NT2/D1 (cell line): ENCODE data around the gene TBC1D22A.

Experiments
- DNase-seq: peaks from one replicate; pipeline ENCODE4 v3.0.0-alpha.2; 2011; ENCODE audit warnings: low read depth, low spot score
- H3K27me3 ChIP-seq: 2 replicates; pipeline ENCODE4 v1.6.0; 2011; ENCODE audit warnings: mild to moderate bottlenecking; ENCODE audit not compliant: insufficient read length, insufficient read depth
- H3K36me3 ChIP-seq: 2 replicates; pipeline ENCODE4 v1.6.1; 2011; ENCODE audit warnings: mild to moderate bottlenecking, low read length, mixed read lengths; ENCODE audit not compliant: insufficient read depth, insufficient read length
- H3K4me1 ChIP-seq: 2 replicates; pipeline ENCODE4 v1.5.1; 2011; ENCODE audit not compliant: insufficient read depth, insufficient read length
- H3K4me3 ChIP-seq: 2 replicates; pipeline ENCODE4 v1.5.1; 2011; ENCODE audit warnings: low read depth; ENCODE audit not compliant: insufficient read length
- H3K9ac ChIP-seq: 2 replicates; pipeline ENCODE4 v1.6.0; 2011; ENCODE audit warnings: low read depth; ENCODE audit not compliant: insufficient read length
- H3K9me3 ChIP-seq: 2 replicates; pipeline ENCODE4 v1.5.1; 2011; ENCODE audit warnings: mild to moderate bottlenecking, low read length; ENCODE audit not compliant: insufficient read depth
- SUZ12 ChIP-seq: IDR thresholded peaks from 2 replicates; pipeline ENCODE4 v1.6.1; 2011; ENCODE audit not compliant: insufficient read length, insufficient read depth; ENCODE audit errors: extremely low read depth
- YY1 ChIP-seq: IDR thresholded peaks from 2 replicates; pipeline ENCODE4 v1.6.1; 2011; ENCODE audit not compliant: insufficient read length, insufficient read depth
- ZNF274 ChIP-seq: IDR thresholded peaks from 2 replicates; pipeline ENCODE4 v1.6.1; 2011; ENCODE audit warnings: mild to moderate bottlenecking, low read depth, low read length

The TBC1D22A gene

GRCh38 chr22:47197773-47198500, 435.5 kb downstream of the TBC1D22A start:
- Histone ChIP-seq H3K4me3 (no peak overlapping the region), H3K9ac (no peak overlapping the region), H3K4me1 (peaks cover 9% of the 10 kb centered on the region), H3K36me3 (no peaks in the 10 kb centered on the region), H3K27me3 (no peaks in the 10 kb centered on the region), H3K9me3 (no peaks in the 10 kb centered on the region)
- DNase-seq = no peak
- TF ChIP-seq YY1 (no peak), ZNF274 (no peak), SUZ12 (no peak)

GRCh38 chr22:47198801-47199251, 436.4 kb downstream of the TBC1D22A start:
- Histone ChIP-seq H3K4me3 (no peak overlapping the region), H3K36me3 (no peaks in the 10 kb centered on the region), H3K4me1 (peaks cover 9% of the 10 kb centered on the region), H3K9me3 (no peaks in the 10 kb centered on the region), H3K9ac (no peak overlapping the region), H3K27me3 (no peaks in the 10 kb centered on the region)
- DNase-seq = no peak
- TF ChIP-seq SUZ12 (no peak), ZNF274 (no peak), YY1 (no peak)

DNA sequence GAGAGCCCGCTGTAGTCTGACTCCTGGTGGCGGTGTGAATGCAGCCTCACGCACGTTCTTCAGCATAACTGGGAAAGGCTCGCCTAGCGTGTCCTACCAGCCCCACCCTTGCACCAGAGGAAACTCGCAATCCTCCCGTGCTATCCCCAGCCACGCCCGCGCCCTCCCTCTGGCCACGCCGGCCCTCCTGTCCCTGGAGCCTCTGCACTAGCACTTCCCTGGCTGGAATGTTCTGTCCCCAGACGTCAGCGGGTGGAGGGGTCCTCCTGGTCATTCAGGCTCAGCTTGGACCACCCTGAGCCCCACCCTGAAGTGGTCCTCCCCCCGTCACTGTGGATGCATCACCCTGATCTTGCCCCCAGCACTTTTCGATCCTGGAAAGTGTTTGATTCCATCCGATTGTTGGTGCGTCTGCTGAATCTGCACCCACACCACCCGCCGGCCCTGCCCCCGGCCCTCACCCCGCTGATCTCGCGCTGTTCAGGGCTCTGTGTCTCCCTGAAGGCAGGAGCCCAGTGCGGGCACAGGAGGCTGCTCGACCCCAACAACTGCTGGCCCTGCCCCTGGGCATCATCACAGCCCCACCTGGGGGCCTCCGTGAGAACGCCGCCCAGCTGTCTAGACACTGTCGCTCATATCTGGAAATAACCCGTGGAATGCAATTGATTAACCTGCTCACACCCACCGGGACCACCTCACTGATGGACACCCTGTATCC, 437.0 kb downstream of the TBC1D22A start:
- H3K9me3 ChIP-seq = no peaks in the 10 kb centered on the region
- no peak for DNase-seq
- peaks cover 9% of the 10 kb centered on the region for H3K4me1 ChIP-seq
- no peaks in the 10 kb centered on the region for H3K27me3 ChIP-seq
- no peak for TF ChIP-seq ZNF274
- no peak for TF ChIP-seq YY1
- no peak for TF ChIP-seq SUZ12
- H3K36me3 ChIP-seq = no peaks in the 10 kb centered on the region
- no peak overlapping the region for H3K4me3 ChIP-seq
- H3K9ac ChIP-seq = no peak overlapping the region

DNA sequence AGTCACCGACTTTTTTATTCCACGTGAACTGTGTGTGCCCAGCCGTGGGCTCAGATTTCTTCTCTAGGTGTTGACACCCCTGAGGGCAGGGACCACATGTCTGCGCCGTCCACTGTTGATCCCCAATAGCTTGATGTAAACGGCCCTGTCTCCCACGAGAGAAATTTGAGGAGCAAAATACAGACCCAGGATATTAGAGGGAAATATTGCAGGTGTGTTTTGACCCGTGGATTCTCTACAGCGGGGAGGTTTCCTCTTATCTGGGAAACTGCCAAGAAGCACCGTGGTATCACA, 437.5 kb downstream of the TBC1D22A start:
- Histone ChIP-seq H3K4me1 (peaks cover 9% of the 10 kb centered on the region), H3K27me3 (no peaks in the 10 kb centered on the region), H3K9me3 (no peaks in the 10 kb centered on the region), H3K36me3 (no peaks in the 10 kb centered on the region), H3K9ac (no peak overlapping the region), H3K4me3 (no peak overlapping the region)
- TF ChIP-seq ZNF274 = no peak
- TF ChIP-seq YY1 = no peak
- no peak for TF ChIP-seq SUZ12
- DNase-seq = no peak

GRCh38 chr22:47200273-47201051, 438.0 kb downstream of the TBC1D22A start:
- TF ChIP-seq ZNF274 (no peak), SUZ12 (no peak), YY1 (no peak)
- Histone ChIP-seq H3K9ac (no peak overlapping the region), H3K27me3 (no peaks in the 10 kb centered on the region), H3K36me3 (no peaks in the 10 kb centered on the region), H3K4me1 (peaks cover 9% of the 10 kb centered on the region), H3K4me3 (no peak overlapping the region), H3K9me3 (no peaks in the 10 kb centered on the region)
- DNase-seq = no peak

DNA sequence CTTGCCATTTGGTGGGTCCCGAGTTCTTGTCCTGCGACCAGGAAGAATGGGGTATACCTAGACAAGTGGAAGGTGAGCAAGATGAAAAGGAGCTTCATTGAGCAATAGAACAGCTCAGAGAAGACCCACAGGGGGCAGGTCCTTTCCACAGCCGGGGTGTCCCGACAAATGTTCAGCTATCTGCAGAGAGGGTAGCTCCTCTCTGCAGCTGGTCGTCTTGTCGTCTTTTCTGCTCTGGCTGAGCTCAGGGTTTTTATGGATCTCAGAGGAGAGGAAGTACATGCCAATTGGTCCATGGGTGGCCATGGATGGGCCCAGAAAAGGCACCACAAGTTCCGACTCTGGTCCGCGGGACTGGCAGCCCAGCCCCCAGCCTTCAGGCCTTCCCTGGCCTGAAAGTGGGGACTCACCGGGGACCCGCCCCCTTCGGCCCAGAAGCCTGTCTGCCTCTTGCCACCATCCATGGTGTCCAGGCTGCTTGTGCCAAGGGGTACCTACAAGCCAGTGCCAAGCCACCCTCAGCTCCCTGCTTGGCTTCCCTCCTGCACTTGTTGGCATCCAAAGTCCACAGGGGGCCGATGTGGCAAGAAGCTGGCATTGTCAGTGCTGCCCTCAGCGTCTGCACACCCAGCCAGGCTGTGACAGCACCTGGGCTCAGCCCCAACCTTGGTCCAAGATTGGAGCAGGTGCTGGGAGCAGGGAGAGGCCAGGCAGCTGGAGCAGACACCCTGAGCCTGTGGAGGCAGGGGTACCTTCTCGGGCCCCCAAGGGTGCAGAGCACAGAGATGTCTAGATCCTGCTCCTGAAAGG, 438.9 kb downstream of the TBC1D22A start:
- peaks cover 8% of the 10 kb centered on the region for H3K4me1 ChIP-seq
- H3K36me3 ChIP-seq = no peaks in the 10 kb centered on the region
- no peaks in the 10 kb centered on the region for H3K9me3 ChIP-seq
- H3K27me3 ChIP-seq = no peaks in the 10 kb centered on the region
- H3K4me3 ChIP-seq = no peak overlapping the region
- H3K9ac ChIP-seq = no peak overlapping the region
- no peak for TF ChIP-seq ZNF274
- TF ChIP-seq SUZ12 = no peak
- no peak for TF ChIP-seq YY1
- no peak for DNase-seq
